NCI-H1436 treated with DMSO at 0.1 percent for 48 hours (cell line): ENCODE measurements around the gene FBXO44.
"Not testable (repeated sequence)": the region's sequence is repeated elsewhere in the genome, so short reads cannot be mapped to it uniquely, and the experiment has no call there.

ENCODE experiments used
- DNase-seq: peaks from one replicate; lab custom pipeline; 2025; lab: John Stamatoyannopoulos, UW

The FBXO44 gene

DNA sequence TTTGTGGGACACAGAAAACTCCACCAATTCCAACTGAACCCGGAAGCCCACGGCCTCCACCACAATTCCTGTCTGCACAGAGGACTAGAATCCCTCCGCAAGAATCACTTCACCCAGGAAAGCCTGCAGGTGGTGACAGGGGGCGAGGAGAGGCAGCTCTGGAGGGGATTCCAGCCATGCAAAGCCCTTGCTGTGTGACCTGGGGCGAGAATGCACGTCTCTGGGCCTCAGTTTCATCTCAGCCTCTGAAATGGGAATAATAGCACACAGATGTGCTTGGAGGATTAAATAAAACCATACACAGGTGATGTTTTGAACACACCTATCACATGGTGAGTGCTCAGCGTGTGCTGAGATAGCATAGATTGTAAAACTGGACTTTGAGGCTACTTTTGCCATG is 14.6 kb upstream of the FBXO44 start:
- DNase-seq = no peak

DNA sequence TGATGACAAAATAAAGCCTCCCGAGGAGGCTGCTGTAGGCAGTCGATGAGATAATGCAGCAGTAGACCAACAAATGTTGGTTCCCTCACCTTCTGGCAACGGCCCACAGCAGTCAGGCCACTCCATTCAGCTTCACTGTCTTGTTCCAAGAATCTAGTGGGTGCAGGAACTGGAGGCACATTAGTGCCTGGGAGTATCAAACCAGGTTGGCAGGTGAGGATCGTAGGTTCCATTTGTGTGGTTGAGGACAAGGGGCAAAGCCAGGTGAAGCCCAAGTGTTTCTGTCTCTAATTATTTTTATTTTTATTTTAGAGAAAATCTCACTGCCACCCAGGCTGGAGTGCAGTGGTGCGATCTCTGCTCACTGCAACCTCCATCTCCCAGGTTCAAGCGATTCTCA is 13.7 kb upstream of the FBXO44 start:
- no peak for DNase-seq

DNA sequence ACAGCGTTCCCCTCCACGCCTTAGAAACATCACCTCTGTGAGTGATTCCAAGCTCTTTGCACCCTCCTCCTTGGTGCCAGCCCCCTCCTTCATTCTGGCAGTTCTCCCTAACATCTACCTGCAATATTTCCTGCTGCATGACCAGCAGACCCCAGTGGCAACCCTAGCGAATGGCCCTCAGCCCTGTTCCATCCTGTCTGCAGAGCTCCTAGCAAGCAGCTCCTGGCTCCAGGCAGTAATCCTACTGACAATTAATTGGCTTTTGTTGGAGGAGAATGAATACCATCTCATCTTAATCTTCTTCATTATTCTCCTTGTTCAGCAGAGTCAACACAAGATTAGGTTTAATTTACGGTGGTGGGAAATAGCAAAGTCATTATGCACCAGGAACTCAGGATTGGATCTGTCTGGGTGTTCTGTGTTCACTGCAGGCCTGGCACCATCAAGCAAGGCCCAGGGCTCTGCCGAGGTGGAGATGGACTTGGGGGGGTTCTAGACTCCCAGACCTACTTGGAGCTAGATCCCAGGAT is 12.8 kb upstream of the FBXO44 start:
- DNase-seq = no peak

DNA sequence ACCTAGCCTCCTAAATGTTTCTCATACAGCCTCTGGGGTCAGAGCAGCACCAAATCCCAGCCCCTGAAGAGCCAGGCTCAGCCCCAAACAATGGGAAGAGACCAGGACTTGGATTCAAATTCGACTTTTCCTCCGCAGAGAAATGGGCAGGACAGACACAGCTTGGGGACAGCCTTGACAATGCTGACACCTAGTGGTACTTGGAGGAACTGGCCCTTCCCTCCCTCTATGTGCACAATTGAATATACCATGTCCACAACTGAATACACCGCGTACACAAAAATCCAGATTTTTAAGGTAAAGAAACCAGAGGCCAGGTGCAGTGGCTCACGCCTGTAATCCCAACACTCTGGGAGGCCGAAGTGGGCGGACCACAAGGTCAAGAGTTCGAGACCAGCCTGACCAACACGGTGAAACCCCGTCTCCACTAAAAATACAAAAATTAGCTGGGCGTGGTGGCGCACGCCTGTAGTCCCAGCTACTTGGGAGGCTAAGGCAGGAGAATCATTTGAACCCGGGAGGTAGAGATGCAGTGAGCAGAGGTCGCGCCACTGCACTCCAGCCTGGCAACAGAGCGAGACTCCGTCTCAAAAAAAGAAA is 12.2 kb upstream of the FBXO44 start:
- DNase-seq = not testable (repeated sequence)

DNA sequence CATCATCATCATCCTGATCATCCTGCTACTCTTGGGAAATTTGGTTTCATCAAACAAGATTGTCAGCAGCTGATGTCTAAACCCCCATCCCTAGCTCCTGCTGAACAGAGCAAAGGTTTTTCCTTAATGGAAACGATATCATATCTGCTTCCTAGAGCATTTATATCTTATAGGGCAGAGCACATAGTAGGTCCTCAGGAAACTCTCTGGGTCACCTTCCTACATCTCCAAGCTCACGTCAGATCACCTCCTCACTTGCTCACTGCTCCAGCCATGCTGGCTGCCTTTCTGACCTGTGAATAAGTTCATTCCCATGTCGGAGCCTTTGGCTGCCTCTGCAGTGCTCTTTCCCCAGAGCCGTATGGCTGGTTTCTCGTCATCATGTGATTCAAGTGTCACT is 10.9 kb upstream of the FBXO44 start:
- DNase-seq = no peak

DNA sequence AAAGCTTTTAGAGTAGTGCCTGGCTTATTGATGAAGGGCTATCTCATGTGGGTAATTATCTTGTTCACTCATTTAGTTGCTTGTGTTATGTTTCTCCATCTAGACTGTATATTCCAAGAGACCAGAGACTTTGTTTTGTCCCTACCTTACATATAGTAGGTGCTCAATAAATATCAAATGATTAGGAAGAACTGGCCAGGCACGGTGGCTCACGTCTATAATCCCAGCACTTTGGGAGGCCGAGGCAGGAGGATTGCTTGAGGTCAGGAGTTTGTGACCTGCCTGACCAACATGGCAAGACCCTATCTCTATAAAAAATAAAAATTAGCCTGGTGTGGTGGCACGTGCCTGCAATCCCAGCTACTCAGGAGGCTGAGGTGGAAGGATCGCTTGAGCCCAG is 9.4 kb upstream of the FBXO44 start:
- no peak for DNase-seq

DNA sequence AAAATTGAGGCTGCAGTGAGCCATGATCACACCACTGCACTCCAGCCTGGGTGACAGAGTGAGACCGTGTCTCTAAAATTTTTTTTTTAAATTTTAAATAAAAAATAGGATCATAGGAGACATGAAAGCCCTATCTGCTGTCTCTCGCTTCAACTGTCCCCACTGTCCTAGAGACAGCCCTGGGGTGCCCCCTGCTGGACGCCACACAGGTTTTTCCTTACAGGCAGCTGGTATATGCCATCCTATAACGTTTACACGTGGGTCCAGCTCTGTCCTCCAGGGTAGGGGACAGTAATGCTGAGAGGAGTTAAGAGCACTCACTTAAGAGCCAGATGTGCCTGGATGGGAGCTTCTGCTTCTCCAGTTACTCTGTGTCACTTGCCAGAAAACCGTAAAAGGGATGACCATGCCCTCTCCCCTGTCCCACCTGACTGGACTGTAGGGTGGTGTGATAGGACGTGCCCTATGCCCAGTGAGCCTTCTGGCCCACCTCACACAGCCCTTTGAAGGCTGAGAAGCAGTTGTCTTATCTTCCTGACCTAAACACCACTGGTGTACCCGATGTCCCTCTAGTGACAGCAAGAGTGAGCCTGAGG is 8.9 kb upstream of the FBXO44 start:
- no peak for DNase-seq

DNA sequence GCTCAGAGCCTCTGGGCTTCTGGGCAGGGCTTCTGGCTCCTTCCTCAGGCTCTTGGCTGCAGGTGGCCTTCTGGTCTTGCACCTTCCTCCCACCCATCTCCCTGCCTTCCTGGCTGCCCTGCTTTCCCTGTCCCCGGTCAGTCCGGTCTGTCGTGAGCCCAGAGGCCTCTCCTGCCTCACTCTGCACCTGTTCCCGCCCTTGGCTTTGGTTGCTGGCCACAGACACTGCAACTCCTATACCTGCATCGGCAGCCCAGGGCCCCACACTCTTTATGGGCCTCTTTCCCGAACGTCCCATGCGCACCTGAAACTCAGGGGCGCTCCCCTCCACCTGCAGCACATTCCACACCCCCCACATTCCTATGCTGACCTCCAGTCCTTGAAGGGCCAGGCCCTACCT is 8.4 kb upstream of the FBXO44 start:
- DNase-seq = no peak

DNA sequence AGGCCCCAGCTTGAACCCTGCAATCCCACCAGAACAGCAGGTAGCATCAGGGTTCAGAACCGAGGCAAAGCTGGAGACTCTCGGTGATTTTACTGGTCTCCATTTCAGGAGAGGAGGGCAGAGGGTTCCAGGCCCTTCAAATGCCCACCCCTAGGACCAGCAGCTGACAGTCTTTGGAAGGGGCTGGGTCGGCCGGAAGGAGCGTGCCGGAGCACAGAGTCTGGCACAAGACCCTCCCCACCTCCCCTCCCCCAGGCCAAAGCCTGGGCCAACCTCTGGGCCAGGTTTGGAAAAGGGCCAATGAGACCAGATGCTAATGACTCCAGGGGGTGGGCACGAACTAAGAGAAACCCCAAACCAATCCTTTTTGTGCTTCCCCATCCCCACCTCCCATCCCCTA is 7.3 kb upstream of the FBXO44 start:
- DNase-seq = no peak

DNA sequence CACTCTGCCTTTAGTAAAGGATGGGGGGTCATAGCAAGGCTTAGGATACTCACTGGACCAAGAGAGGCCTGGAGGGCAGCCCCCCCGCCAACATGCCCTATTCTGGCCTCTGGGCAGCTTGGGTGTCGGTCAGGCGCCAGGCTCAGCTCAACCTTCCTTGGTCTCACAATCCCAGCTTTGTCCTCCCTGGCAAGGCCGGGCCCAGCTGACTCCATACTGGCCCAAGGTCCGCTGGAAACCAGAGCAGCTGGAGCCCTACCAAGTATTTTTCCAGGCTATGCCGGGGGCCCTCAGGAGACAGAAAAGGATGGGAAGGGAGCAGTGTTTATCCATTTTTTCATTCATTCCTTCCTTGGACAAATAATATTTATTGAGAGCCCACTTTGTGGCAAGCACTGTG is 6.6 kb upstream of the FBXO44 start:
- DNase-seq = no peak

DNA sequence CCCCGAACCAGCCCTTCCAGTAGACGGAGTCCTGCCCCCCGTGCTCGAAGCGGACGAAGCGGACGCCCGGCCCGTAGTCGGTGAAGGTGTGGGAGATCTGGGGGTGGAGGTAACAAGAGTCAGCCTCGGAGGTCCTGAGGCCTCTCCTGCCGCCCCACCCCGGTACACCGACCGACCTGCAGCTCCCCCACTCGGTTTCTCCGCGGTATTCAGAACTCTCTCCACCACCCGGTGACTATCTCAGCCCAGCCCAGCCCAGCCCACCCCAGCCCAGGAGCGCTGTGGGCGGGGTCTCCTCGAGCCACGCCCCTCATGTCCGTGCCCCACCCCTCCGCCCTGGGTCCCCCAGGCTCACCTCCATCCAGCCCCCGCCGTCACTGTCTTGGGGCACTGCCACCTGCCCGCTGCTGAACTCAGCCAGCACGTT is 5.9 kb upstream of the FBXO44 start:
- no peak for DNase-seq

DNA sequence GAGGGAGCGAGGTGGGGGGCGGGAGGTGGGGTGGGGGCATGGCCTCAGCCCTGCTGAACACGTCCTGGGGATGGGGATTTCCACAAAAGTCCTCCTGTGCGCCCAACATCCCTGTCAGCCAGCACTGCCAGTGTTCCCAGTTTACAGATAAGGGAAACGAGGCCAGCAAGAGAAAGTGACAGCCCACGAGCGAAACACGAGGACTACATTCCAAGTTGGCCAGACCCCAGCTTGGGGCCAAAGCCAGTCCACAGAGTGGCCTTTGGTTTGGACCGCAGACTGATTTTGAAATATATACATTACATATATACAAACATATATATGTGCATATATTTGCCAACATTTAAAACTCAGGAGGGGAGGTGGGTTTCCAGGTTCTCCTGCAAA is 5.4 kb upstream of the FBXO44 start:
- DNase-seq = no peak

DNA sequence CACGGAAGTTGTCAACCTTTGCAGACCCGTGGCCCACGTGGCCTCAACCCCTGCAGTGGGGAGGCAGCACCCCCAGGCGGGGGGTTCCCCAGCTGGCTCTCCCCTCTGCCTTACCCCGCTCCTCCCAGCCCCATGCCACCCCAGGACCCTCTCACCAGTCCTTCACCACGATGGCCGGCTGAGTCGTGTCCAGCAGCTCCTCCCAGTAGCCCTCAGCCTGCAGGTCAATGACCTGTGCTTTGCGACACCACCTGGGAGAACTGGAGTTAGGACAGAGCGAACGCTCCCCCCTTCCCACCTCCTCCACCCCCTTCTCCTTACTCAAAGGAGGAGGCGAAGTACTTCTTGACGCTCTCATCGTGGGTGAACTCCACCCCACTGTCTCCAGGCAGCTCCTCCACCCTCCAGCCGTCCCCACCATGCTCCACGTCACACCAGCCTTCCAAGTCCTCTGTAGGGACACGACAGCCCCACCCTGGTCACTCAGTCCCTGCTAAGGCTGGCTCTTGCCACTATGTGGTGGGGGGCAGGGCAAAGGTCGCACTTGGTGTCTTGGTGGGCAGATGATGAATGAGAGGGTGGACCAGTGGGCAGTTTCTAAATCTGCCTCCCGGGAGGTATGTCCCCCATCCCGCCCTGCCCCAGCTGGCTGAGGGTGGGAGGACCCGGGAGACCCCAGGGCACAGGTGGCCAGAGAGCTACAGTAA is 4.9 kb upstream of the FBXO44 start:
- no peak for DNase-seq

DNA sequence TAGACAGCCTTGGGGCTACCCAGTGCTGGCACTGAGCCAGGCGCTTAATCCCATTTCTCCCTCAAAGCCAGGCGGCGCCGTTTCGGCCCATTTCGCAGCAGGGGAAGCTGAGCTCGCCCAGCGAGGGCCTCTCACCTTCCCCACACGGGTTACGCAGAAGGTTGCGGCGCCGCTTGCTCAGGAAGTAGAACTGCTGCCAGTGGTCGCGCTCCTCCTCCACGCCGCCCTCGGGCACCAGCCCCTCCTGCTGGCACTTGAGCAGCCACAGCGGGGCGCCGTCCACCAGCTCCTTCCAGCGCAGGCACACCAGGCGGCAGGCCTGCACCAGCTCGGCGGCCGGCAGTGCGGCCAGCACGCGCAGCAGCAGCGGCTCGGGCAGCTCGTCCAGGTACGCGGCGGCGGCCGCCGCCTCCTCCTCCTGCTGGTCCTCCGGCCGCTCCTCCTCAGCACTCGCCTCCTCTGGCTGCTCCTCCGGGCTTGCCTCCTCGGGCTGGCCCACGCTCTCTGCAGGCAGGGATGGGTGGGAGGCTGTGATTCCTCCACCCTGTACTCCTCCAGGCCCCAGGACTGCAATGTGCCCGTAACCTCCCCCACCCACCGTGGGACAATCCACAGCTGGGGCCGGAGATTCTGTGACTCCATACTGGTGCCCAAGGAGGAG is 4.2 kb upstream of the FBXO44 start:
- no peak for DNase-seq

DNA sequence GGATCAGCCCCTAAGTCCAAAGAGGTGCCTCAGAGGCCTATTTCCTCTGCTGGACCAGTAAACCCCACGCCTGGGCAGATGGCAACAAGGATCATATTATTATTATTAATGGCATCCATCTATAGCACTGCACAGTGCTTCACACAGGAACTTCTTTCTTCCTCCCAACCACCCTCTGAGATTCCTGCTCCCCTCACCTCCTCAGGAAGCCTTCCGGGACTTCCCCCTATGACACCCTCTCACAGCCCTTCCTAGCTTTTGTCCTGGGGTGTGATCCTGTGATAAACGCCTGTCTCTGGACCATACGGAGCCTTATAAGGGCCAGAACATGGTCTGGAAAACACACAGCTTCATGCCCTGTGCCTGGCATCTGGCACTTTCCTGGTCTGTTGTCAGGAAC is 3.7 kb upstream of the FBXO44 start:
- no peak for DNase-seq

DNA sequence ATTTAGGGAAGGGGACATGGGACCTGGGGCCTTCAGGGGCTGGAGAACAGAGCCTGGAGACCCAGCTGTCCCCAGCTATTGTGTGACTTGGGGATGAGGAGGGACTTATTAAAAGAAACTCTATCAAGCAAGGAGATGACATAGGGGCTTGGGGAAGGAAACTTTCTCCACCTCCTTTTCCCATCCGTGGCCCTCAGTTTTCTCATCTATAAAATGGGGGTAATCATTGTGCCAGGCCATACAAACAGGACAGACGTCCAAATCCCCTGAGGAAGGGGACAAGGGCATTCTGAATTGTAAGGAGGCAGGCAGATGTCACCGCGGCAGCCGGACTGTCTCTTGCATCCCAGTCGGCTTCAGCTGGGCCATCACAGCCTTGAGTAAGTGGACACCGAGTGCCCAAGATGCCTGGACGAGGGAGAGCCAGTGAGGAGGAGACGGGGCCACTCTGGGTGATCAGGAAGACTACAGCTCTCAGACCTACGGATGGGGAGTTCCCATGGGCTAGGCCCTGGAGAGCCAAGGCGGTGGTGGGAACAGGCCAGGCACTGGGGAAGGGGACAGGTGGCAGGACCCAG is 2.4 kb upstream of the FBXO44 start:
- no peak for DNase-seq

DNA sequence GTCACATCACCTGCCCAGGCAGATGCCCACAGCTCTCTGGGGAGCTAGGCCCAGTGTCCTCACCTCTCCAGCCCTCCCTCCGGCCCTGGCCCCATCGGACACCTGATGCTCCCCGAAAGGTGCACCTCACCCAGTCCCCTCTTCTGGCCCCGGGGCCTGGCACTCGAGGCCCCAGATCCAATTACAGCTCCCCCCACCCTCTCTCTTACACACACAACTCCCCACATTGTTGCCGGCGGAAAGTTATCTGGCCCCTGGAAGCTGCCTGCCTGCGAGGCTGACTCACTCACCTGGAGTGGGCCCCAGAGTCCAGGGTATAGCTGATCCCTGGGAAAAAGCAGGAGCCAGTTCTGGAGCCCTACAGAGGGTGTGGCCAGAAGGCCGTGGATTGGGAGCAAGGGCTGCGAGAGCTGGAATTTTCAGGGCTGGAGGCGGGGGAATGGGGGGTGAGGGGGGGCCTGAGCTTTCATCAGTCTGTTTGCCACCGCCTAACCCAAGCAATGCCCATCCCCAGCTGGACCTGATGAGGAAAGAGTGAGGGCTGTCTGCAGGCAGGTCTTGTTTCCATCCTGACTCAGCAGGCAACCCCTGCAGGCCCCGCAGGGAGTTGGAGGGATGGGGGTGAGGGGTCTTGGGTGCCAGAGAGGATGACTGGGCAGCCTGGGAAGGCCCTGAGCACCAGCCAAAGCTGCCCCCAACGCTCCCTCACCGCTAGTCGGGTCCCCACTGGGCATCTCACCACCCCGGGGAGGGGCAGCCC is 1.4 kb upstream of the FBXO44 start:
- DNase-seq = no peak

DNA sequence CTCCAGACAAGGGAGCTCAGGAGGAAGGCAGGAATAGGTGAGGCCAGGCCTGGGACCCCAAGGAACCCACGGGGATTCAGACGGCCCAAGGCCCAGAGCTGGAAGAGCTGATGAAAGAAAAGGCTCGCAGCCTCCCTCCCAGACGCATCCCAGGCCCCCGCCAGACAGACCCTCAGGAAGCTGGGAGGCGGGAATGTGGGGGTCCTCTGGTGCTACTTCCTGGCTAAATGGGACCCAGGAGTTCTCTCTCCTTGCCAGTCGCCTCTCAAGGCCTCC is 878 bp upstream of the FBXO44 start:
- DNase-seq = no peak

DNA sequence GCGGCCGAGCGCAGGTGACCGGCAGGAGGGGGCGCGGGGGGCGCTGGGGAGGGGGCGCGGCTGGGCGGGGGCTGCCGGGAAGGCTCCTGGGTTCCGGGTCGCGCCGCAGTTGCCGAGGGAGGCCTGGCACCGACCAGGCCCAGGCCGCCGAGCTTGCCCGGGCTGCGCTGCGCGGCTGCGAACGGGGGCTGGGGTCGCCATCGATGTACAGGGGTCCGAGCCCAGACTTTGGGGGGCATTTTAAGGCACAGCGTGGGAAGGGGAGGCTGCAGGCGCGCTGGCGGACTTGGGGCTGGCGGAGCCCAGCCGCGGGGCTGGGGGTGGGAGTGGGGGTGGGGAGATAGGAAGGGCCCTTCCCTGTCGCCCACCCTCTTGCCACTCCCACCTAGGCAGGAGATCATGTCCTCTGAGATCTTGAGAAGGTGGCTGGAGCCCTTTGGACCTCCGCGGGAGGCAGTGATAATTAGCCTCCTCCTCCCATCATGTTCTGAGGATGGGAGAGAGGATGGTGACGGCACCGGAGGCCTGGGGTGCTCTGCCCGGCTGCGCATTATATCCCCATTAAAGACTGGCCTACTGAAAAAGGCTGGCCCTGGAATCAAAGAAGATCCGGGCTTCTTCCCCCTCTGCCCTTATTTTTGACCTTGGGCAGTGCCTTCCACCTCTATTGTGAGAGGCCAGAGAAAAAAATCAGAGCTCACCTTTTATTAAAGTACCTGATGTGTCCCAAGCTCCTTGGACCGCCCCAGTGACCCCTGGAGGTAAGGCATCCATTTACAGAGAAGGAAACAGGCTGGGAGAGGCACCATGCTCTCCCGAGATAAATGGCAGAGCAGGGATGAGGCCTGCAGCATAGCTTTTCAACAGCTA is 497 bp downstream of the FBXO44 start:
- DNase-seq = no peak

DNA sequence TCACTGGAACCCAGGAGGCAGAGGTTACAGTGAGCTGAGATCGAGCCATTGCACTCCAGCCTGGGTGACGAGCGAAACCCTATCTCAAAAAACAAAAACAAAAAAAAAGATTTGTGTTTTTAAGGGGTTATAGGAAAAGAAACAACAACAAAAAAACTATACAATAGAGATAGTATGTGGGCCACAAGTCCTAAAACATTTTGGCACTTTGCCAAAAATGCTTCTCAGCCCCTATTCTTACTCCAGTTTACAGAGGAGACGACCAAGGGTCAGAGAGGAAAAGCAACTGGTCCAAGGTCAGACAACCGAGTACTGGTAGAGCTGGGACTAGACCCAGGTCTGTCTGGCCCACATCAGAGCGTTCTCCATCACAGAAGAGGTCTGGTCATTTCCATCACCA is 3.0 kb downstream of the FBXO44 start:
- DNase-seq = no peak

DNA sequence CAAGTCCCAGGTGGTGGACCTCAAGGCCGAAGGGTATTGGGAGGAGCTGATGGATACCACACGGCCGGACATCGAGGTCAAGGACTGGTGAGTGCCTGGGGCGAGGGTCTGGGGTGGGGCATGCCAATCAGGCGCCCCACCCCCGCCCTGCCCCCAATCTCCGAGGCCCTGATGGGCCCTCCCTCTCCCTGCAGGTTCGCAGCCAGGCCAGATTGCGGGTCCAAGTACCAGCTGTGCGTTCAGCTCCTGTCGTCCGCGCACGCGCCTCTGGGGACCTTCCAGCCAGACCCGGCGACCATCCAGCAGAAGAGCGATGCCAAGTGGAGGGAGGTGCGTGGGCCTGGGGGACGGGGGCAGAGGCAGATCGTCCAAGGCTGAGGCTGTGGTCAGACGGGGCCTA is 3.9 kb downstream of the FBXO44 start:
- DNase-seq = no peak
